ENCODE measurements around the gene PIAS1.

DNA sequence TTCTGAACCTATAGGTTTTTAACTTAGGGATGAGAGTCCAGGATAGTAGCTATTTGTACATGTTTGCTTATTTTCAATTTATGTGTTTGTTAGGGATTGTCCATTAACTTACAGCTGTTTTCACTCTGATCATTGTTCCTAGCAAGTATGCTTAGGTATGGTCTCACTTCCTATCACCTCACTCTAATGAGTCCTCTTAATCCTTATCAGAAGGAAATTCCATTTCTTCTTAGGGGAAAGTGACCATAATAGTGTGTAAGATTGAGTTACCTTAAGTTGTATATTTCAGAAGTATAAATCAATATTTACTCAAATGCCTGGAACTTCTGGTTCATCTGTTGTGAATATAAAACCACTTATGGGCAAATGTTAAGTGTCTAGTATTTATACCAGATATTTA is 53.0 kb downstream of the PIAS1 start:
- no peak for TF ChIP-seq SPI1 (IDR thresholded peaks at IDR 0.05; ENCODE audit: borderline replicate concordance, low read depth)
- TF ChIP-seq, protein P1, sequence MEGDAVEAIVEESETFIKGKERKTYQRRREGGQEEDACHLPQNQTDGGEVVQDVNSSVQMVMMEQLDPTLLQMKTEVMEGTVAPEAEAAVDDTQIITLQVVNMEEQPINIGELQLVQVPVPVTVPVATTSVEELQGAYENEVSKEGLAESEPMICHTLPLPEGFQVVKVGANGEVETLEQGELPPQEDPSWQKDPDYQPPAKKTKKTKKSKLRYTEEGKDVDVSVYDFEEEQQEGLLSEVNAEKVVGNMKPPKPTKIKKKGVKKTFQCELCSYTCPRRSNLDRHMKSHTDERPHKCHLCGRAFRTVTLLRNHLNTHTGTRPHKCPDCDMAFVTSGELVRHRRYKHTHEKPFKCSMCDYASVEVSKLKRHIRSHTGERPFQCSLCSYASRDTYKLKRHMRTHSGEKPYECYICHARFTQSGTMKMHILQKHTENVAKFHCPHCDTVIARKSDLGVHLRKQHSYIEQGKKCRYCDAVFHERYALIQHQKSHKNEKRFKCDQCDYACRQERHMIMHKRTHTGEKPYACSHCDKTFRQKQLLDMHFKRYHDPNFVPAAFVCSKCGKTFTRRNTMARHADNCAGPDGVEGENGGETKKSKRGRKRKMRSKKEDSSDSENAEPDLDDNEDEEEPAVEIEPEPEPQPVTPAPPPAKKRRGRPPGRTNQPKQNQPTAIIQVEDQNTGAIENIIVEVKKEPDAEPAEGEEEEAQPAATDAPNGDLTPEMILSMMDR (IDR thresholded peaks at IDR 0.05; ENCODE audit: insufficient read depth, low read length), result no peak
